SU-DHL-6 (cell line): ENCODE results near the gene ST3GAL3.

Experiments used
- EZH2phosphoT487 ChIP-seq: fragments of 200-600 bp; sonication (generic), shearing (Covaris generic); conservative IDR thresholded peaks from 2 replicates; pipeline ENCODE4 v1.6.1; 2018; ENCODE audit warnings: mild to moderate bottlenecking, antibody characterized with exemption, low read length, moderate library complexity, mixed read lengths
- TF ChIP-seq, protein P1 (sequence below): fragments of 200-600 bp; sonication (generic); IDR thresholded peaks from one replicate; pipeline ENCODE4 v1.5.1; 2017; ENCODE audit warnings: antibody characterized with exemption, mild to moderate bottlenecking, low read length, moderate library complexity; ENCODE audit not compliant: insufficient read depth, poor library complexity, severe bottlenecking

DNA sequence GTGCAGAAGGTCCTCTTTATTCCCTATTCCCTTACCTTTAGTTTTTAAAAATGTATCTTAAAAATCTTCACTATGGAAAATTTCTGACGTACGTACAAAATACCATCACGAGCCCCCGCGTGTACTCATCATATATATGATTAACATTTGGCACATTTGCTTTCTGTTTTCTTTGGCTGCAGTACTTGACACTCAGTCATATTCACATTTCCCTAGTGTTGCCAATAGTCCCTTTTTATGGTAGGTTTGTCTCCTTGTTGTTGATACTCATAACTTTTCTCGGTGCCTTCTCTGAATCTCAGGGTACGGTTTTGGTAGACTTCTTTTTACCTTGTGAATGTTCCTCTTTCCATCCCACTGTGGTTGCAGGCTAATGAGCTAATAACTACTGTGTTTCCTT lies 34.1 kb upstream of the ST3GAL3 start:
- TF ChIP-seq, protein P1, sequence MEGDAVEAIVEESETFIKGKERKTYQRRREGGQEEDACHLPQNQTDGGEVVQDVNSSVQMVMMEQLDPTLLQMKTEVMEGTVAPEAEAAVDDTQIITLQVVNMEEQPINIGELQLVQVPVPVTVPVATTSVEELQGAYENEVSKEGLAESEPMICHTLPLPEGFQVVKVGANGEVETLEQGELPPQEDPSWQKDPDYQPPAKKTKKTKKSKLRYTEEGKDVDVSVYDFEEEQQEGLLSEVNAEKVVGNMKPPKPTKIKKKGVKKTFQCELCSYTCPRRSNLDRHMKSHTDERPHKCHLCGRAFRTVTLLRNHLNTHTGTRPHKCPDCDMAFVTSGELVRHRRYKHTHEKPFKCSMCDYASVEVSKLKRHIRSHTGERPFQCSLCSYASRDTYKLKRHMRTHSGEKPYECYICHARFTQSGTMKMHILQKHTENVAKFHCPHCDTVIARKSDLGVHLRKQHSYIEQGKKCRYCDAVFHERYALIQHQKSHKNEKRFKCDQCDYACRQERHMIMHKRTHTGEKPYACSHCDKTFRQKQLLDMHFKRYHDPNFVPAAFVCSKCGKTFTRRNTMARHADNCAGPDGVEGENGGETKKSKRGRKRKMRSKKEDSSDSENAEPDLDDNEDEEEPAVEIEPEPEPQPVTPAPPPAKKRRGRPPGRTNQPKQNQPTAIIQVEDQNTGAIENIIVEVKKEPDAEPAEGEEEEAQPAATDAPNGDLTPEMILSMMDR = no peak
- no peak for TF ChIP-seq EZH2phosphoT487
